Osteocyte (in vitro differentiated cells): ENCODE results near the gene HIVEP3. TPM values are rescaled to one million over a fixed set of nuclear protein-coding genes. Genes with fewer than 3 reads are reported as not detected.

Experiments
- DNase-seq: peaks from one replicate; pipeline ENCODE4 v3.0.0; 2021; ENCODE audit warnings: mixed read lengths; ENCODE audit not compliant: unreplicated experiment; ENCODE audit errors: extremely low spot score
- H3K27ac Mint-ChIP-seq: one replicate; pipeline ENCODE4 v1.8.0; 2021; ENCODE audit warnings: mild to moderate bottlenecking, mixed read lengths; ENCODE audit not compliant: unreplicated experiment
- H3K27me3 Mint-ChIP-seq: one replicate; pipeline ENCODE4 v1.8.0; 2021; ENCODE audit warnings: mixed read lengths; ENCODE audit not compliant: unreplicated experiment
- H3K36me3 Mint-ChIP-seq: one replicate; pipeline ENCODE4 v1.8.0; 2021; ENCODE audit warnings: mixed read lengths; ENCODE audit not compliant: unreplicated experiment
- H3K4me1 Mint-ChIP-seq: one replicate; pipeline ENCODE4 v1.8.0; 2021; ENCODE audit warnings: mixed read lengths; ENCODE audit not compliant: unreplicated experiment
- H3K4me3 Mint-ChIP-seq: one replicate; pipeline ENCODE4 v1.8.0; 2021; ENCODE audit warnings: mild to moderate bottlenecking, moderate library complexity, mixed read lengths; ENCODE audit not compliant: unreplicated experiment
- H3K9me3 Mint-ChIP-seq: one replicate; pipeline ENCODE4 v1.8.0; 2021; ENCODE audit warnings: mixed read lengths; ENCODE audit not compliant: unreplicated experiment
- CTCF ChIP-seq: fragments of 200-600 bp; sonication (generic); IDR thresholded peaks from 2 replicates; pipeline ENCODE4 v1.5.0; 2021; ENCODE audit warnings: antibody characterized with exemption, mild to moderate bottlenecking, moderate library complexity
- total RNA-seq: library from RNA; stranded (reverse); gene quantifications from 2 replicates; pipeline ENCODE4 v1.2.1, GENCODE V29; 2021

The HIVEP3 gene
- total RNA-seq, 1 donor from 2014 or later = 0.97 TPM

GRCh38 chr1:41812051-41812450 is 106.7 kb downstream of the HIVEP3 start:
- no peak overlapping the region for H3K4me3 Mint-ChIP-seq
- peak; percentile 68 for TF ChIP-seq CTCF
- no peaks in the 10 kb centered on the region for H3K36me3 Mint-ChIP-seq
- peaks cover 8% of the 10 kb centered on the region for H3K4me1 Mint-ChIP-seq
- DNase-seq = no peak
- H3K27ac Mint-ChIP-seq = peak overlapping the region; percentile 58
- no peaks in the 10 kb centered on the region for H3K9me3 Mint-ChIP-seq
- peaks cover 2% of the 10 kb centered on the region for H3K27me3 Mint-ChIP-seq

DNA sequence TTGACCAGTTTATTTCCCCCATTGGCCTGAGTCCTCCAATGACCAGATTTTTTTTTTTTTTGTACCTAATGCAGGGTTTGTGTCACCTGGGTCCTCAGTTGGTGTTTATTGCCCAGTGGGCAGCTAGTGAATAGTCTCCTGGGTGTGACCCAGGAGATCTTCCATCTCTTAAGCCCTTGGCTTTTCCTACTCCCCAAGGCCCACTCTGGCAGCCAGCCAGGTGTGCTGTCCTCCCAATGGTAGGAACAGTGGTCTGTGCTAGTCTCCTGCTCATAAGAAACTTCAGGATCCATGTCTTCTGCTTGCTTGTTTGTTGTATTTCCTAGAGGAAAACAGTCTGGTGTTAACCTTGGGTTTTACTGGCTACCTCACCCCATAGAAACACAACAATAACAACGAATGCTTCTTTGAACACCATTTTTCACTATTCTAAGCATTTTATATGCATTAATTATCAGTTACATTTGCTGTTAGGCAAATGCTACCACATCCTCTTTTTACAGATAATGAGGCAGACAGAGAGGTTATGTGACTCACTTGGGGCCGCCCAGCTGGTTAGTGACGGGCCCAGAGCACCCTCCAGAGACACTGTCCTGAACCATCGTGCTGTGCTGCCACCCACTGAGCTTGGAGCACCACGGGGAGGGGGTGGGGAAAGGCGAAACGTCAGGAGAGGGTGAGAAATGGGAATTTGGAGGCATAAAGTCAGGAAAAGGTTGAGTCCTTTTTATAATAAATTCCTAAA is 107.5 kb downstream of the HIVEP3 start:
- Mint-ChIP-seq H3K27me3 (no peaks in the 10 kb centered on the region), H3K4me1 (peaks cover 8% of the 10 kb centered on the region), H3K36me3 (no peaks in the 10 kb centered on the region), H3K9me3 (no peaks in the 10 kb centered on the region), H3K27ac (no peak overlapping the region), H3K4me3 (no peak overlapping the region)
- TF ChIP-seq CTCF = no peak
- no peak for DNase-seq

DNA sequence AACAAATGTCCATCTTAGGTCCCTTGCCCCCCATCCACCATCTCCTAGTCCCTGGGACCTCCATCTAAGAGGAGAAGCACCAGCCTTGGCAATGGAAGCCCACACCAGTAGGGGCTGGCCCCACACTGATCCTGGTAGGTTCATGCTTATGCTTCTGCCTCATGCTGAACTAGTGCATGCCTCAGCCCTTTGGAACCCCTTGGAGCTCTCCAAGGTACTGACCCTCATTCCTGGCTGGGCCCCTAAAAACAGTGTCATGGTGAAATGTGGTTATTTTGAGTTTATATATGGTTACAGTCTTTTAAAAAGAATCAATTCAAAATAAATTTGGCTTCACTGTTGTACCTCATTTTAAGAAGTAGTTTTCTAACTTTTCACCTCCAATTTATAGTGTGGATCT is 108.3 kb downstream of the HIVEP3 start:
- Mint-ChIP-seq H3K4me3 (no peak overlapping the region), H3K36me3 (no peaks in the 10 kb centered on the region), H3K27ac (no peak overlapping the region), H3K27me3 (no peaks in the 10 kb centered on the region), H3K9me3 (no peaks in the 10 kb centered on the region), H3K4me1 (peaks cover 8% of the 10 kb centered on the region)
- no peak for TF ChIP-seq CTCF
- no peak for DNase-seq

GRCh38 chr1:41809692-41810091 is 109.0 kb downstream of the HIVEP3 start:
- Mint-ChIP-seq H3K36me3 (no peaks in the 10 kb centered on the region), H3K4me1 (peaks cover 8% of the 10 kb centered on the region), H3K4me3 (no peak overlapping the region), H3K27ac (no peak overlapping the region), H3K9me3 (no peaks in the 10 kb centered on the region), H3K27me3 (no peaks in the 10 kb centered on the region)
- no peak for TF ChIP-seq CTCF
- no peak for DNase-seq

- Mint-ChIP-seq H3K27ac (no peak overlapping the region), H3K27me3 (no peaks in the 10 kb centered on the region), H3K4me3 (no peak overlapping the region), H3K4me1 (peaks cover 5% of the 10 kb centered on the region), H3K36me3 (no peaks in the 10 kb centered on the region), H3K9me3 (no peaks in the 10 kb centered on the region)
- TF ChIP-seq CTCF = no peak
- no peak for DNase-seq
These were observed 111.3 kb downstream of the HIVEP3 start for GRCh38 chr1:41807390-41807789.
